ENCODE measurements around the gene B4GALNT4. TPM values are rescaled to one million over a fixed set of nuclear protein-coding genes. Genes with fewer than 3 reads are reported as not detected.

B4GALNT4 gene
- total RNA-seq, 1 donor from 2014 or later, result 1.5 TPM

GRCh38 chr11:381501-382072, 12.3 kb downstream of the B4GALNT4 start:
- Histone ChIP-seq H3K36me3 (no peaks in the 10 kb centered on the region), H3K9me3 (replicated peaks) (peaks cover 7% of the 10 kb centered on the region), H3K27me3 (ENCODE audit: low read depth) (peaks cover 54% of the 10 kb centered on the region), H3K4me1 (no peaks in the 10 kb centered on the region), H3K27ac (replicated peaks) (no peak overlapping the region), H3K4me3 (no peak overlapping the region)
- intact Hi-C loops (cut with micrococcal nuclease), result no loop called here
- TF ChIP-seq CTCF (IDR thresholded peaks at IDR 0.05; ENCODE audit: borderline replicate concordance), result no peak
- DNase-seq, result no peak

DNA sequence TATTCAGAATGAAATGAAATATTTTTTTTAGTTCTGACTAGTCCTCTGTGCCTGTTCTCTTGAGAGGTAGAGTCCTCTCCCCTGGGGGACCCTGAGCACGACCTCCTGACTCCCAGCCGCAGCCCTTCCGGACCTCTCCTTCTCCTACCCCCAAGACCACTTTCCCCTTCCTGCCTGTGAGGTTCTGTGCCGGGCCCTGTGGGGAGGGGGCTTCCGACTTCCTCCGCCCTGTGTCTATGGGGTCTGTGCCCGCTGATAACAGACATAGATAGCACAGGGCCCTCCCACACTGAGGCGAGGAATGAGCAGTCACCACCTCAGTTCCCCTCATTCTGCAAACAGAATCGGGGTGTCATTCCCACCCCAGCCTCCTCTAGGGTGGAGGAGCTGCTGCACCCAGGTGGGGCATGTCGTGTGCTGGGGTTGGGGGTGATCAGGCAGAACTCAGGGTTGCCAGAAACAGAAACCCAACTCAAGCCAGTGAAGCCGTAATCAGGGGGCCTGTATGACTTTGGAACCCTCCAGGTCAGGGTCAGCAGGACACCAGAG, 12.9 kb downstream of the B4GALNT4 start:
- DNase-seq, result no peak
- TF ChIP-seq CTCF (IDR thresholded peaks at IDR 0.05; ENCODE audit: borderline replicate concordance), result no peak
- Histone ChIP-seq H3K36me3 (no peaks in the 10 kb centered on the region), H3K27ac (replicated peaks) (no peak overlapping the region), H3K9me3 (replicated peaks) (peaks cover 13% of the 10 kb centered on the region), H3K27me3 (ENCODE audit: low read depth) (peaks cover 50% of the 10 kb centered on the region), H3K4me3 (no peak overlapping the region), H3K4me1 (no peaks in the 10 kb centered on the region)
- intact Hi-C loops (cut with micrococcal nuclease), result no loop called here

- Histone ChIP-seq H3K27ac (replicated peaks) (no peak overlapping the region), H3K4me3 (no peak overlapping the region), H3K36me3 (no peaks in the 10 kb centered on the region), H3K4me1 (no peaks in the 10 kb centered on the region), H3K9me3 (replicated peaks) (peaks cover 15% of the 10 kb centered on the region), H3K27me3 (ENCODE audit: low read depth) (peaks cover 37% of the 10 kb centered on the region)
- DNase-seq, result no peak
- intact Hi-C loops (cut with micrococcal nuclease), result no loop called here
- TF ChIP-seq CTCF (IDR thresholded peaks at IDR 0.05; ENCODE audit: borderline replicate concordance), result no peak
These were observed 14.1 kb downstream of the B4GALNT4 start for GRCh38 chr11:383431-383830.

DNA sequence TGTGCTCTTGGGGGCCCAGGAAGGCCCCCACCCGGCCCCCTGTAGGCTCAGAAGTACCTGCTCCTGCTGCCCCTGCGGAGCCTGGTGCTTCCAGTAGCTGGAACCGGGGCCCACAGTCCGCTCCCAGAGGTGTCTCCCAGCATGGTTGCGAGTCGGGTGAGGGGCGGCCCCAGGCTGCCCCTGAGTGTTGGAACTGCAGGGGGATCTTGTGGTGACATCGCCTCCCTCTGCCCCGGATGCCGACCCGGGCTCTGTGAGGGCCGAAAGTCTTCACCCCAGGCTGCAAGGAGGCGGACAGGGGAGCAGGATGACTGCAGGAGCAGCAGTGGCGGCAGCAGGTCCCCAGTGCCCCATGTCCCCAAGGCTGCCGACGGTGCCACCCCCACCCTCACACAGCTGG, 15.2 kb downstream of the B4GALNT4 start:
- no peak overlapping the region for H3K27ac ChIP-seq (replicated peaks)
- no peaks in the 10 kb centered on the region for H3K4me1 ChIP-seq
- no peaks in the 10 kb centered on the region for H3K36me3 ChIP-seq
- TF ChIP-seq CTCF (IDR thresholded peaks at IDR 0.05; ENCODE audit: borderline replicate concordance), result no peak
- H3K27me3 ChIP-seq (ENCODE audit: low read depth), result peaks cover 26% of the 10 kb centered on the region
- intact Hi-C loops (cut with micrococcal nuclease), result no loop called here
- DNase-seq, result no peak
- peaks cover 15% of the 10 kb centered on the region for H3K9me3 ChIP-seq (replicated peaks)
- no peak overlapping the region for H3K4me3 ChIP-seq

DNA sequence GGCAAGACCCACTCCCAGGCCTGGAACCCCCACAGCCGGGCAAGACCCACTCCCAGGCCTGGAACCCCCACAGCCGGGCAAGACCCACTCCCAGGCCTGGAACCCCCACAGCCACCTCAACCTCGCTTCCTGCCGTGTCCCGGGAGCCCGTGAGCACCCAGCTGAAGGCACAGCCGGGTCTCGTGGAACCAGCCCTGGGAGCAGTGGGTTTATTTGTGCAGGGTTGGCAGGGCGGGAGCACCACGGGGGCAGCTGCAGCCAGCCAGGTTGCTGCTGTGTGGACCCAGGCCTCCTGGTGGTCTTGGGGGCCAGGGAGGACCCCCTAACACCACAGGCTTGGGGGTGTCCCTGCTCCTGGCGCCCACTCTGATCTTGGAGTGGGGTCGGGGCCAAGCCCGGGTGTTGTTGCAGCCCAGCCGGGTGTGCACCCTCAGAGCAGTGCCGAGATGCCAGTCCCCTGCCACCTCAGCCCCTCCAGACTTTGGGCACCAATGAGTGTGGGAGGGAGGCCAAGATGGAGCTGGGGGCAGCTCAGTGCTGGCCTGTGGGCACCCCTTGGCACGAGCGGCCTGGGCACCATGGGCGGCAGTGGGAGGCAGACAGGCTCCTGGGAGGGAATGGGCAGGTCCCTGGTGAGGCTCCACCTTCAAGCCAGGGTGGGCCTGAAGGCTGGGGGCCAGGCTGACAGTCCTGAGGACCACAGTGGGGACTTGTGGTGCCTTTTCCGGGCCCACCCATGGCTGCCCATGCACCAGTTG, 16.5 kb downstream of the B4GALNT4 start:
- Histone ChIP-seq H3K9me3 (replicated peaks) (peaks cover 15% of the 10 kb centered on the region), H3K4me3 (no peak overlapping the region), H3K27me3 (ENCODE audit: low read depth) (peaks cover 14% of the 10 kb centered on the region), H3K4me1 (no peaks in the 10 kb centered on the region), H3K27ac (replicated peaks) (no peak overlapping the region), H3K36me3 (no peaks in the 10 kb centered on the region)
- DNase-seq, result no peak
- intact Hi-C loops (cut with micrococcal nuclease), result no loop called here
- no peak for TF ChIP-seq CTCF (IDR thresholded peaks at IDR 0.05; ENCODE audit: borderline replicate concordance)
